ENCODE measurements around the gene CCSER1. TPM values are rescaled to one million over a fixed set of nuclear protein-coding genes. Genes with fewer than 3 reads are reported as not detected.

The CCSER1 gene
- total RNA-seq, 1 experiment from 2014 or later, result 5.9 TPM

DNA sequence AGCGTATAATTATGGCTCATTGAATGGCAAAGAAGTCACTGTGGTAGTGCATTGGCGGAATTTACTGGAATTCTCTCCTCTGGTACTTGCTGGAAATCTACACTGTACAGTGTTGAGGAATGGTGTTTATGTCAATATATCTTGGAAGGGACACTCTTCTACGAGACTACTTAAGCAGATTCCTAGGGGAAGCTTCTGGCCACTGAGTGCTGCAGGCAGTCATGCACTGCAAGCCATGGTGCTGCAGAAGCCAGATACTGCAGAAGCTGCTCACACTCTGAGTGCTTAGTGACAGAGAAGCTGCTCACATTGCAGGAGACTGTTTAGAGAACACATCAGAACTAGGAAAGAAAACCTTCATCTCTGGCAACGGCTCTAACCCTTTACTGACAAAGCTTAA is 725.0 kb downstream of the CCSER1 start:
- H2AFZ ChIP-seq, result no peak overlapping the region
- H3K36me3 ChIP-seq (ENCODE audit: low read depth), result no peaks in the 10 kb centered on the region
- BruUV-seq (replicated peaks), result no TSS peak
- DNase-seq, result no peak
- H4K20me1 ChIP-seq (ENCODE audit: insufficient read depth), result no peaks in the 10 kb centered on the region
- ChIA-PET POLR2A (ENCODE audit: unreplicated experiment) (no interaction called here), CTCF (no interaction called here)
- H3F3A ChIP-seq (ENCODE audit: insufficient read depth, low read depth), result no peaks in the 10 kb centered on the region
- no peak overlapping the region for H3K4me3 ChIP-seq
- no peak overlapping the region for H3K27ac ChIP-seq
- H3K9me2 ChIP-seq (ENCODE audit: insufficient read depth), result no peaks in the 10 kb centered on the region
- H3K4me2 ChIP-seq, result no peak overlapping the region
- no peaks in the 10 kb centered on the region for H3K79me2 ChIP-seq (ENCODE audit: low read depth)
- H3K4me1 ChIP-seq (replicated peaks; ENCODE audit: insufficient read depth), result no peaks in the 10 kb centered on the region
- no peak for TF ChIP-seq EZH2 (IDR thresholded peaks at IDR 0.05; ENCODE audit: low read depth)
- TF ChIP-seq, protein P1, sequence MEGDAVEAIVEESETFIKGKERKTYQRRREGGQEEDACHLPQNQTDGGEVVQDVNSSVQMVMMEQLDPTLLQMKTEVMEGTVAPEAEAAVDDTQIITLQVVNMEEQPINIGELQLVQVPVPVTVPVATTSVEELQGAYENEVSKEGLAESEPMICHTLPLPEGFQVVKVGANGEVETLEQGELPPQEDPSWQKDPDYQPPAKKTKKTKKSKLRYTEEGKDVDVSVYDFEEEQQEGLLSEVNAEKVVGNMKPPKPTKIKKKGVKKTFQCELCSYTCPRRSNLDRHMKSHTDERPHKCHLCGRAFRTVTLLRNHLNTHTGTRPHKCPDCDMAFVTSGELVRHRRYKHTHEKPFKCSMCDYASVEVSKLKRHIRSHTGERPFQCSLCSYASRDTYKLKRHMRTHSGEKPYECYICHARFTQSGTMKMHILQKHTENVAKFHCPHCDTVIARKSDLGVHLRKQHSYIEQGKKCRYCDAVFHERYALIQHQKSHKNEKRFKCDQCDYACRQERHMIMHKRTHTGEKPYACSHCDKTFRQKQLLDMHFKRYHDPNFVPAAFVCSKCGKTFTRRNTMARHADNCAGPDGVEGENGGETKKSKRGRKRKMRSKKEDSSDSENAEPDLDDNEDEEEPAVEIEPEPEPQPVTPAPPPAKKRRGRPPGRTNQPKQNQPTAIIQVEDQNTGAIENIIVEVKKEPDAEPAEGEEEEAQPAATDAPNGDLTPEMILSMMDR (conservative IDR thresholded peaks at IDR 0.05), result no peak
- no peaks in the 10 kb centered on the region for H3K27me3 ChIP-seq (ENCODE audit: insufficient read depth, low read depth)
- intact Hi-C loops (cut with micrococcal nuclease; ENCODE audit: unreplicated experiment), result no loop called here
- no peaks in the 10 kb centered on the region for H3K9me3 ChIP-seq (ENCODE audit: insufficient read depth, low read depth)

DNA sequence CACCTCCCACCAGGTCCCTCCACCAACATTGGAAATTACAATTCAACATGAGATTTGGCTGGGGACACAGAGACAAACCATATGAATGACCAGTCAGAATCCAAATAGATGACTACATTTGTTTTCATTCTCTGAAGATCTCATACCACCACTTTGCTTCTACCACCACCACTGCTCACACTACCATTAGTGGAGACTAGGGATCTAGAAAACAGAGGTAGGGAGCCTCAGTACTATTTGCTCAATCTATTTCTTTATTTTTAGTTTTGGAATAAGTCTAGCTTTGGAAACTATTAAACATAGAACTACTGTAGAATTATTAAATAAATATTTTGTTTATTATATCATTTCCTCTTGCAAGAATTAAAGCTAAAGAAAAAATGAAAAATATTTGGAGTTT is 727.9 kb downstream of the CCSER1 start:
- Histone ChIP-seq H3K9me2 (ENCODE audit: insufficient read depth) (no peaks in the 10 kb centered on the region), H3K9me3 (ENCODE audit: insufficient read depth, low read depth) (no peaks in the 10 kb centered on the region), H3K79me2 (ENCODE audit: low read depth) (no peaks in the 10 kb centered on the region), H3K36me3 (ENCODE audit: low read depth) (no peaks in the 10 kb centered on the region), H3F3A (ENCODE audit: insufficient read depth, low read depth) (no peaks in the 10 kb centered on the region), H3K4me2 (no peak overlapping the region), H3K27me3 (ENCODE audit: insufficient read depth, low read depth) (no peaks in the 10 kb centered on the region), H2AFZ (no peak overlapping the region), H3K4me1 (replicated peaks; ENCODE audit: insufficient read depth) (no peaks in the 10 kb centered on the region), H3K27ac (no peak overlapping the region), H3K4me3 (no peak overlapping the region), H4K20me1 (ENCODE audit: insufficient read depth) (no peaks in the 10 kb centered on the region)
- TF ChIP-seq, protein P1 (conservative IDR thresholded peaks at IDR 0.05), result no peak
- TF ChIP-seq EZH2 (IDR thresholded peaks at IDR 0.05; ENCODE audit: low read depth), result no peak
- no TSS peak for BruUV-seq (replicated peaks)
- POLR2A ChIA-PET (ENCODE audit: unreplicated experiment), result no interaction called here
- DNase-seq, result no peak
- CTCF ChIA-PET, result no interaction called here
- intact Hi-C loops (cut with micrococcal nuclease; ENCODE audit: unreplicated experiment), result no loop called here

DNA sequence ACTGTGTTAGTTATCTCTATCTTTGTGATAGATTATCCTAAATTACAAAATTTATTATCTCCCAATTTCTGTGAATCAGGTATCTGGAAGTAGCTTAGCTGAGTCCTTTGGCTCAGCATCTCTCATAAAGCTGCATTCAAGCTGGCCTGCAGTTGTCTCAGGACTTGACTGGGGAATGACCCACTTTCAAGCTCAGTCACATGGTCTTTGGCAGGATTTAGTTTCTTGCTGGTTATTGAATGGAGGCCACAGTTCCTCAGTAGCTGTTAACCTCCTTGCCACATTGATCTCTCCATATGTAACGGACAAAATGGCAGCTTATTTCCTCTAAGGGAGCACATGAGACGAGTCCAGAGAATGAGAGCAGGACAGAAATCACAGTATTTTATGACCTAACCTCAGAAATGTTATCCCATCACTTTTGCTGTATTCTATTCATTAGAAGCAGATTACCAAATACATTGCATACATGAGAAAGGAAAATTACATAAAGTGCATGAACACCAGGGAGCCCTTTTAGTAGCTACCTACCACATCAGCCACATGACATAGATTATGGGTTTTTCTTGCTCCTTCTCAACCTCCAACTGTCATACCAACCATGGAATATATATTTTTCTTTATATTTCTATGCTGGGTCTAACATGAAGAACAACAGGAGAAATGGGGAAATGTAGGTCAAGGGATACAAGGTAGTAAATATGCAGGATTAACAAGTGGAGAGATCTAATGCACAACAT is 730.1 kb downstream of the CCSER1 start:
- intact Hi-C loops (cut with micrococcal nuclease; ENCODE audit: unreplicated experiment), result no loop called here
- Histone ChIP-seq H3K27ac (no peak overlapping the region), H3K9me2 (ENCODE audit: insufficient read depth) (no peaks in the 10 kb centered on the region), H3K27me3 (ENCODE audit: insufficient read depth, low read depth) (no peaks in the 10 kb centered on the region), H3K4me3 (no peak overlapping the region), H3K36me3 (ENCODE audit: low read depth) (no peaks in the 10 kb centered on the region), H3K4me2 (no peak overlapping the region), H3K79me2 (ENCODE audit: low read depth) (no peaks in the 10 kb centered on the region), H4K20me1 (ENCODE audit: insufficient read depth) (no peaks in the 10 kb centered on the region), H2AFZ (no peak overlapping the region), H3F3A (ENCODE audit: insufficient read depth, low read depth) (no peaks in the 10 kb centered on the region), H3K4me1 (replicated peaks; ENCODE audit: insufficient read depth) (no peaks in the 10 kb centered on the region), H3K9me3 (ENCODE audit: insufficient read depth, low read depth) (no peaks in the 10 kb centered on the region)
- no peak for DNase-seq
- ChIA-PET POLR2A (ENCODE audit: unreplicated experiment) (interaction anchor here (0.6 kb wide), 1 partner anchor 438 kb away, joined by 4 read pairs; no protein-coding TSS in a partner anchor), CTCF (no interaction called here)
- BruUV-seq (replicated peaks), result no TSS peak
- TF ChIP-seq, protein P1 (conservative IDR thresholded peaks at IDR 0.05), result no peak
- TF ChIP-seq EZH2 (IDR thresholded peaks at IDR 0.05; ENCODE audit: low read depth), result no peak

All from PC-9 (cell line).